Medulla oblongata (tissue), 1 donor: ENCODE measurements around the gene C3orf20.
"Not testable (repeated sequence)": the region's sequence is repeated elsewhere in the genome, so short reads cannot be mapped to it uniquely, and the experiment has no call there.

ENCODE experiments used
- DNase-seq: peaks from one replicate; pipeline ENCODE4 v3.0.0-alpha.2; 2015; ENCODE audit errors: extremely low spot score

Gene C3orf20

DNA sequence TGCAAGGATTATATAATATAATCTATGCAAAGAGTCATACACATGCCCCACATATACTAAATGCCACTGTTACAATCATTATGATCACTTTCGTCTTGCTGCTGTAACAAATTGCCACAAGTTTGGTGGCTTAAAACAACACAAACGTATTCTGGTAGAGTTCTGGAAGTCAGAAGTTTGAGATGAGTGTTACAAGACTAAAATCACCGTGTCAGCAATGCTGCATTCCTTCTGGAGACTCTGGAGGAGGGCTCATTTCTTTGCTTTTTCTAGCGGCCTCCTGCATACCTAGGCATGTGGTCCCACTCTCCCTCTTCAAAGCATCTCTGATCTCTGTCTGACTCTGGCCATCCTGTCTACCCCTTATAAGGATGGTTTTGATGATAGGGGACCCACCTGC, 24.7 kb upstream of the C3orf20 start:
- no peak for DNase-seq

DNA sequence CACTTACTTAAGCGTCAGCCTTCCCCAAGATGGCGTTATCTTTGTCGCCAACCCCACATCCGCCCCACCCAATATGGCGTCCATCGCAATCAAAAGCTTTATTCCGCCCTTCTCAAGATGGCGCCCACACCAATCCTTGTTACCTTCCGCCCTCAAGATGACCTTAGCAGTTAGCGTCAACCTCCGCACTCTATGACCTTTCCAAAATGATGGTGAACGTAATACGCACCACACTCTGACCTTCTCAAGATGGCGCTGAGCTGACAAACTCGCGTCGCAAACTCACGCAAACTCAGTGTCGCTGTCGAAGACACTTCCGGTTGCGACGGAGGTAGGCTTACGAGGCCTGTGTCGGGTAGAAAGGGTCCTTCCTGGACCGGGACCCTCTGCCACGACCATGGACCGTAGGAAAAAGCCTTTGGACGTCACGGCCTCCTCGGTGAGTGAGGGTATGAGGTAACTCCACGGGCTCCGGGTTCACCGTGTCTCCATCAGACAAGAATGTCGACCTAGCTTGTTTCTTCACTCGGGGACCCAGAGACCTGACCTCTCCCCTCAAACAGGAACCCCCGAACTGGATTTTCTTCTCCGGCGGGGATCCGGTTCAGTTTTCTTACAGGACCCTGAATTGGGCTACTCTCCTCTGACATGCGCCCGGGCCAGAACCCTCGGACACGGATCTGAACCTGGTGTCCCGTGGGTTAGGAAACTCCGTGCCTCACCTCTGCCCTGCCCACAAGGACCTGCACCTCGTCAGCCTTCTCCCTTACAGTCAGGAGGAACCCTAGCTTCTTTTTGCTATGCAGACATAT, 23.3 kb upstream of the C3orf20 start, which contains the start of gene CCDC174:
Gene CCDC174, plus strand, starts transcription at position 323 of the 812 bp plus-strand sequence. Its CDS starts 75 bp downstream, at position 398.
- peak; percentile 100 for DNase-seq

DNA sequence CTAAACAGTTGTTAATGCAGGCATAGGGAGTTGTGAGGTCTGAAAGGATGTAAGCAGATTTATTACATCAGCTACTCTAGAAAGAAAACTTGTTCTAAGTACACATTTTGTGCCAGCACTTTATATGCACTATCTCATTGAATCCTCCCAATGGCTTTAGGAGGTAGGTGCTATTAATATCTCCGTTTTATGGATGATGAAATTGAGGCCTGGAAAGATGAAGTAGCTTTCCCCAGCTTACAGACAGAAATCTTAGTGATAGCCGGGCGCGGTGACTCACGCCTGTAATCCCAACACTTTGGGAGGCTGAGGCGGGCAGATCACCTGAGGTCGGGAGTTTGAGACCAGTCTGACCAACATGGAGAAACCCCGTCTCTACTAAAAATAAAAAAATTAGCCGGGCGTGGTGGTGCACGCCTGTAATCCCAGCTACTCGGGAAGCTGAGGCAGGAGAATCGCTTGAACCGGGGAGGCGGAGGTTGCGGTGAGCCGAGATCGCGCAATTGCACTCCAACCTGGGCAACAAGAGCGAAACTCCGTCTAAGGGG, 22.5 kb upstream of the C3orf20 start:
- not testable (repeated sequence) for DNase-seq

DNA sequence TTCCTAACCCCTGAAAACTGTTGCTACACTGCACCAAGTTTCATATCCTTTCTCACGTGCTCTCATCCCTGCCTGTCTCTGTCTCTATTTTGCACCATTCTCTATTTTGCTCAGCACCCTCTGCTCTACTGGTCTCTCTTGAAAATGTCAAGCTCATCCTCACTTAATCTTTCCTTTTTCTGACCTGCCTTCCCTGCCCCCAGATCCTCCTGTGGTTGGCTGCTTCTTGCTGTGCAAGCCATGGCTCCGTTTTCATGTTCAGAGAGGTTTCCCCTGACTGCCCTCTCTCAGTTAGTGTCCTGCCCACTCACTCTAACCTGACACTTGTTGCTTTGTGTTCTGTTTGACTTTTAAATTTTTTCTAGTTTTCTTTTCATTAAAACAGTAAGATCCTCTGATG, 17.4 kb upstream of the C3orf20 start:
- no peak for DNase-seq

DNA sequence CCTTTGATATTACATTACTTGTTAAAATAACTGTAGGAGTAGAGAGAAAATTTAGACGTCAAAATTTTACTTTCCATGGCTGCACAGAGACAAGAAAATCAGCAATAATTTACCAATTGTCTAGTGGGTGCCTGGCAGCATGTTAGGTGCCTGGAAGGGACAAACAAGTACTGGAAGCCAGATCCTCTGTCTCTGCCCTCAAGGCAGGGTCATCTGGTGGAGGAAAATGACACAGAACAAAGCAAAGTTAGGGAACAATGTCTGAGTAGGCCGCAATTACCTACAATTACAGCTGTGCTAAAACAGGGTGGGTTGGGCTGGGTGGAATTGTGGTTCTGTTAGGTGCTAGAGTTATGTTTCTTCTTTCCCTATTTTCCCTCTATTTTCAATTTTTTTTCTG, 16.0 kb upstream of the C3orf20 start:
- no peak for DNase-seq

DNA sequence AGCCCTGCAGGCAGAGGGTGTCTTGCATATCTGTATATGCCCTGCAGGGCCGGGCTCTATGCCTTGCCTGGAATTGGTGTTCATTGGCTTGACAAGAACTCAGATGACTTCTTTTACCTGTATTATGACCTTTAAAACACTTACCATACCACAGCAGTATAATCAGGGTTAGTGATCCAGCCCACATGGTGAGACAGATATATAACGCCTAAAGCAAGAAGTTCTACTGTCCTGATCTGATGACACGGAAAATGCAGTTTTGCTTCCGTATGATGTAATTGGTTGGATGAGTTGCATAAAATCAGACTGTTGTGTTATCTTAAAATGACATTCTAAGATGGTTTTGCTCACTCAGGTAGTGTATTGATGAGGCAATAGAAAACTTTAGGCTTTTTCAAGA, 14.0 kb upstream of the C3orf20 start:
- DNase-seq: no peak

DNA sequence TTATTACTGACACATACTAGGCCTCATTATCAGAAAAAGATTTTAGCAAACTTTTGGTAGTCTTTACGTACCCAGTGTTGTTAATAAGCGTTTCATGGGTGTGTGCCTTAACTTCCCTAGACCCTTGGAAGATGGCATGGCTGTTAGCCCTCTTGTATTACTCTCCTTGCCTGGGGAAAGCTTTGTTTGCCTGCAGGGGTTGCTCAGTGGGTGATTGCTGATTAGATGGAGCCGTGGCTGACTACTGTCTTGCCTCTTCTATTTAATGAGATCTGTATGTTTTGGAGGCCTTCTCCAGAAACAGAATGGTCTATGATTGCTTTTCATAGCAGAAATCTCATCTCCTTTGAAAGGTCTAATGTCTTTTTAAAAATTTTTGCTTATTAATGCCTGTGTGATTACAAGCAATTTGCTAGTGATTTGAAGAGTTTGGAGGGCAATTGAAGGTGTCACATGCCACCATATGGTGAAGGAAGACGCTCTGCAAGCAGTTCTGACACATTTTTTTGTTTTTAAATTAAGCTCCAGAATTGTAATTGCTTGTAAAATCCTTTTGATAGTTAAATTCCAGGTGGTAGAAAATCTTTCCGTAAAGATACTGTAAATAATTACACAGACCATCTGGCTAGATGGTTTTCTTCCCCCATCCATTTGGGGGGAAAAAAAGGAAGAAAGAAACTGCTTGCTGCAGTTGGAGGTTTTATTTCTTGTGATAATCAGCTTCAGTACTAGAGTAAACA, 11.4 kb upstream of the C3orf20 start:
- DNase-seq: no peak

DNA sequence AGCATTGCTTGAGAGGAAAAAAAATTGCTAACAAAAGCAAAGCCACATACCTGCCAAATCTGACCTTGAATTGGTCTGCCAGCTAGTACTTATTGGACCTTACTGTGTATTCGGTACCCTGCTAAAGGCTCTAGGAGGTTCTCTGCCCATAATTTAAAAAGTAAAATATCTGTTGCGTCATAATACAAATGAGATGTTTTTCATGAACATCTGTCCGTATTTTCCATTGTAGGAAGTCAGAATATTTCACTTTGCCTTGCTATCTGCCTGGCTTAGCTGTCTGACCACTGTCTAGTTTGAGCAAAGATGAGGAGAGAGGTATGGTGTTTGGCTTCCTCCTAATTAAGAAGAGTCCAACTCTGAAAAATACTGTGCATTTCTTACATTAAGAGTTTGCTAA, 10.8 kb upstream of the C3orf20 start:
- DNase-seq: no peak

DNA sequence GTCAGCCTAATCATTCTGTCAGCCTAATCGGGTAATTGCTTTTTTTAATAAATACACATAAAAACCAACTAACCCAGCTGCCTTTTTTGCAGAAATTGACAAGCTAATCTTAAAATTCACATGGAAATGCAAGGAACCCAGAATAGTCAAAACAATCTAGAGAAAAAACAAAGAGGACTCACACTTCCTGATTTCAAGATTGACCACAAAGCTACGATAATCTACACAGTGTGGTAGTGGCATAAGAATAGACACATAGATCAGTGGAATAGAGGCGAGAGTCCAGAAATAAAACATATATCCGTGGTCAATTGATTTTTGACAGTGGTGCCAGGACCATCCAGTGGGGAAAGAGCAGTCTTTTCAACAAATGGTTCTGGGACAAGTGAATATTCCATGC, 2.4 kb upstream of the C3orf20 start:
- no peak for DNase-seq

DNA sequence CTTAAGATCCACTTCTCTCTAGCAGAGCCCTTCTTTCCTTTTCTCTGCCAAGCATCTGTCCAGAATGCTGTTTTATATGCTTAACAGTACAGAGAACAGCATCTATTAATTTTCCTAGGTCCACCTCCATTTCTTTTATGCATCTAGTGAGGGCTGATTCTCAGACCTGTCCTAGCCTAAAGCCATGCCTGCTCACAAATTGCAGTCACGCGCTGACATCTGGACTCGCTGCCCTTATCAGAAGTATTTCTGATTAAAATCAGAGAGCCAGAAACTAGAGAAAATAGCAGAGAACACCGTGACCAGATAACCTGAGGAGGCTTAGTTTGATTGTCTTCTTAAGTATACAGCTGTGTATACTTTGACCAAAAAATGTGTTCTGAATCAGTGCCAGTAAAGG, 1.9 kb downstream of the C3orf20 start:
- no peak for DNase-seq

DNA sequence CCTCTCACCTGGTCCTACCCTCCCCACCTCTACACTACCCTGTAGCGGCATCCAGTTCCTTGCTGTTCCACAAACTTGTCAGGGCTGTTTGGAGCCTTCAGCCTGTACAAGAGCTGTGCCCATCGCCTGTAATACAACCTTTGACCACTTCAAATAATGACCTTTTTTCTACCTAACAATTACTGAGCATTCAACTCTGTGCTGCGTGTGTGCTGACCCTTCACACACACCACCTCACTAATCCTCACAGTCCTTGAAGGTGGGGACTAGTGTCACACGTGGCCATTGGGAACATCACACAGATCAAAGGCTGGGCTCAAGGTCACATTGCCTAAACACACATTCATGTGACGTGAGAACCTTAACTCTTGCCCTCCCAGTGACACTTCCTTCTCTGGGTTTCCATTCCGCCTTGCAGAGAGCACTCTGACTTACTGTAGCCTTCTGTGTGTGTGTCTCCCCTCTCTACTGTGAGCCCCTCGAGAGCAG, 3.1 kb downstream of the C3orf20 start:
- no peak for DNase-seq

DNA sequence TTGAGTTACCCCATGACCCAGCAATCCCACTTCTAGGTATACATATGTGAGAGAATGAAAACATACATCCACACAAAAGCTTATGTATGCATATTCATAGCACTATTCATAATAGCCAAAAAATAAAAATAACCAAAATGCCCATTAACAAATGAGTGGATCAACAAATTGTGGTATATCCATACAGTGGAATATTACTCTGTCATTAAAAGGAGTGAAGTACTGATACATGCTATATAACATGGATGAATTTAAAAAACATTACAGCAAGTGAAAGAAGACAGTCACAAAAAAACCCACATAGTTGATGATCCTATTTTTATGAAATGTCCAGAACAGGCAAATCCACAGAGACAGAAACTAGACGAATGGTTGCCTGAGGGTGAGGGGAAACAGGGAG, 5.2 kb downstream of the C3orf20 start:
- no peak for DNase-seq

DNA sequence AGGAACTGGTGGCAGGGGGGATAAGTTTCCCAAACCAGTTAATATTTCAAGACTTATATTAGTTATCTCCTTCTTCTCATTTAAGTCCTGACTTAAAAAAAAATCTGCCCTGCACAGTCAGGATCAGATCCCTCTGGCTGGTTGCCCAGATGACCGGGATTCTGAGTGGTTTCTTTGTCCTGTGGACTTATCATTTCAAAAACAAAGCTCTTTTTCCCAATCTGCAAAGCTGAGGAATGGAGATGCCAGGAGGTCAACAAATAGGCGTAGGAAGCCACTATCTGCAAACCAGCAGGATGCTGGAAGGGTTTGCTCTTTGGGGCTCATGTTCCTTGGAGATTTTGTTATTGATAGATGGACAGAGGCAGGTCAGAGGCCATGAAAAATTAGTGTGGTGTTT, 5.8 kb downstream of the C3orf20 start:
- peak; percentile 4 for DNase-seq

DNA sequence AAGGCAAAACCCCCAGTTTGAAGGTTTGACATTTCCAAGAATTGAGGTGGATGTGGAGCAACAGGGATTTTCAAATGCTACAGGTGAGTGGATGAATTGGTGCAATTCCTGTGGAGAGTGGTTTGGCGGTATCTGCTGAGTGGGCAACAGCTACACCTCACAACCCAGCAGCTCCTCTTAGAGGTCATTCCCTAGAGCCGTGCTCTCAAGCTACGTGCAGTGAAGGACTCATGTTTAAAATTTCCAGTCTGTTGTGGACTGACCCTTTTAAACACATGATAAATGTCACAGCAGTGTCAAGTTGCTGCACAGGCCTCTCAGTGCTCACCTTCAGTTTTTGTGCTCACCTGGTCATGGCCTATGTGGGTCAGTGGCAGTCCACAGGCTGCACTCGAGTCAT, 9.5 kb downstream of the C3orf20 start:
- DNase-seq: no peak

DNA sequence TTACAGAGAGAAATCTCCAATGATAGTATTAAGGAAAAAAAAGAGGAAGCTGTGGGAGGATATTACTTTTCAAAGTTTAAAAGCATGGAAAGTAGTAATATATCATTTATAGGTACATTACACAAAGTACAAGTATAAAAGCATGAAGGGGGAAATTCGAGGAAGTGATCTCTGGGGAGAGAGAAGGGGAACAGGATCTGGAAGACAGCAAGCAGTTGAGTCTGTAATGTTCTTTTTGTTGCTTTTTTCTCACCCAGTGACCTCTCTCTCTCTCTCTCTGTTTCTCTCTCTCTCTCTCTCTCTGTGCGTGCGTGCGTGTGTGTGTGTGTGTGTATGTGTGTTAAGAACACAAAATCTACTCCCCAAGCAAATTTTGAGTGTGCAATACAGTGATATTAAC, 10.2 kb downstream of the C3orf20 start:
- DNase-seq: no peak

DNA sequence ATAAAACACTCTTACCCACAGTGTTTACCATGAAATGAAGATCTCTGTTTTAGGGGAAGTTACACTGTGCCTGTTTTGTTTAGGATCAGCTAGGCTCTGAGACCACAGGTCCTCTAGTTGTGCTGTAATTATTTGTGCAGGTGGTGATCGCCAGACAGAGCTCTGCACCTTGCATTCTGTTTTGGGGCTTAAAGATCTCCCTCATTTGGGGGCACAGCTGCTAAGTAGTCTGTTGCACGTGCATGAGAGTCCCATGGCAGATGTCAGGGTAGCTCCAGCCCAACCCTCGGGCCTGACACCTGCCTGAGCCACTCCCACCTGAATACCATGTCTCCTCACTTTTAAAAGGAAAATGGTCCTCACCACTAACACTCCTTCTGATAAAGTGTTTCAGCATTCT, 12.4 kb downstream of the C3orf20 start:
- DNase-seq: no peak

DNA sequence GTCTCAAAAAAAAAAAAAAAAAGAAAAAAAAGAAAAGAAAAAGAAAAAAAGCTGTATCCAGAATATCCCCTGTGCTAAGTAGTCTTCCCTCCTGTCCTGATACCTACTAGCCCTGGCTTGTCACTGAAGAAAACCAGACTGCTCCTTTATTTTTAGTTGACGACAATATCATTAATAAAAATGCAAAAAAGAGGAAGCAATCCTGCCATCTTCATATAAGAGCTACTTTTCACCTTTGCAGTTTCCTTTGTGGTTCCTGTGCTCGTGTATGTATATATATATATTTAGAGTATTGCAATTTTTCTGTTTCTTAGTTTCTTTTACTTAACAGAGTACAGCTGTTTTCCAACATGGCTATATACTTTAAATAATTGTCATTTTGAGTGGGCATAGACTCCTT, 13.6 kb downstream of the C3orf20 start:
- no peak for DNase-seq

DNA sequence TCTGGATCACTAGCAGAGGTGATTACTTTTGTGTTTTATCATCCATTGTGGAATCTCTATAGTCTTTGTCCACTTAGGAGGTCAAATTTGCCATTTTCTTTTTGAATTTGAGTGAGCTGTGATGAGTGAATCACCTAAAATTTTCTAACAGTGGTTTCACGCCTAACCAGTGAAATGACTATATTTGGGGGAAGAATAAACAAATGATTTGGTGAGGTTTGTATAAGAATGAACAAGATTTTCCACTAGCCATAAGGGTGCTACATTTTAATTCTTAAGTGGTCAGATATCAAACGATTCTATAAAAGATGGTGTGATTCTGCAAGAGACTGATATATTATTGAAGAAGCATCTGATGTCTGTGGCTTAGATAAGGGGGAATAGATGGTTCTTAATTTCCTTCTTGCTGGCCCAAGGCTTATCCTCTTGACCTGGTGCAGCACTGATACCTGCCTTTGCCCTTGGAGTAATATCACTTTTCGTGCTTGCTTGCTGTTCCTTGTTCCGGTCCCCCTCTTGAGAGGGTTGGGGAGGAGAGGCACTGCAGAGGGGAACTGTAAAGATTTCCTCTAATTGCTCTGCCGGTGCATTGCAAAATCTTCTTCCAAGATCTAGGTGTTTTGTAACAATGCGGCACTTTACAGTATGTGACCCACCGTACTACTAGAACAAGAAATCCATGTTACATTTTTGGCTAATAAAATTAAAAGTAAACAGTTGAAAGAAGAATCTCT, 14.5 kb downstream of the C3orf20 start:
- DNase-seq: no peak

DNA sequence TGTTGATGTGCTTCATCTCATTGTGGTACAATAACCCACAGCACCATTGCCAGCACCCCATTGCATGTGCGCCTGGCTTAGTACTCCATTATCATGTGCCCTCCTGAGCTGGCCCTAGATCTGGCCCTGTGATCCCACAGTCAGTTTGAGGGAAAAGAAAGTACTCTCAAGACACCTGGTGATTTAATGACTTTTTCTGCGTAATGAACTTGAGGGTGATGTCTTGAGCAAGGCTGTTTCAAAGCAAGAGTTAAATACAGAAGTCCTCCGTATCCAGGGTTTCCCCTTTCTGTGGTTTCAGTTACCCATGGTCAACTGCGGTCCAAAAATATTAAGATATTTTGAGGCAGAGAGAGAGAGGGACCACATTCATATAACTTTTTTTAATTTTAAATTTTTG, 16.3 kb downstream of the C3orf20 start:
- no peak for DNase-seq

DNA sequence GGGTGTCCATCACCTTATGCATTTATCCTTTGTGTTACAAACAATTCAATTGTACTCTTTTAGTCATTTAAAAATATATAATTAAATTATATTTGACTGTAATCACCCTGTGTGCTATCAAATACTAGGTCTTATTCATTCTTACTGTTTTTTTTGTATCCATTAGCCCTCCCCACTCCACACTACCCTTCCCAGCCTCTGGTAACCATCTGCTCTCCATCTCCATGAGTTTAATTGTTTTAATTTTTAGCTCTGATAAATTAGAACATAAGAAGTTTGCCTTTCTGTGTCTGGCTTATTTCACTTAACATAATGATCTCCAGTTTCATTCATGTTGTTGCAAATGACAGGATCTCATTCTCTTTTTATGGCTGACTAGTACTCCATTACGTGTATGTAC, 16.8 kb downstream of the C3orf20 start:
- DNase-seq: no peak

DNA sequence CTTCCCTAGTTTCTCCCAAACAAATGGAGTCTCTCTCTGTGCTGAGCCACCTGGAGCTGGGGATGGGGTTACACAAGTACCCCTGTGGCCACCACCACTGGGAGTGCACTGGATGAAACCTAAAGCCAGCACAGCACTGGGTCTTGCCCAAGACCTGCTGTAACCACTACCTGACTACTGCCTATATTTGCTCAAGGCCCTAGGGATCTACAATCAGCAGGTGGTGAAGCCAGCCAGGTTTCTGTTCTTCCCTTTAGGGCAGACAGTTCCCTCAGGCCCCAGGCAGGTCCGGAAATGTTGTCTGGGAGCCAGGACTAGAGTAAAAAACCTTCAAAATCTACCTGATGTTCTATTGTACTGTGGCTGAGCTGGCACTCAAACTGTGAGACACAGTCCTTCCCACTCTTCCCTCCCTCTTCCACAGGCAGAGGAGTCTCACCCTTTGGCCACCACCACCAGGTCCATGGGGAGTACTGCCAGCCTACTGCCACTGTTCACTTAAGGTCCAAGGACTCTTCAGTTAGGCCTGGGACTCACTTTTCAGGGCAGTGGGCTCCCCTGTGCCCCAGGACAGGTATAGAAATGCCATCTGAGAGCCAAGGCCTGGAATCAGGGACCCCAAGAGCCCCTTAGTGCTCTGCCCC, 23.8 kb downstream of the C3orf20 start:
- no peak for DNase-seq

DNA sequence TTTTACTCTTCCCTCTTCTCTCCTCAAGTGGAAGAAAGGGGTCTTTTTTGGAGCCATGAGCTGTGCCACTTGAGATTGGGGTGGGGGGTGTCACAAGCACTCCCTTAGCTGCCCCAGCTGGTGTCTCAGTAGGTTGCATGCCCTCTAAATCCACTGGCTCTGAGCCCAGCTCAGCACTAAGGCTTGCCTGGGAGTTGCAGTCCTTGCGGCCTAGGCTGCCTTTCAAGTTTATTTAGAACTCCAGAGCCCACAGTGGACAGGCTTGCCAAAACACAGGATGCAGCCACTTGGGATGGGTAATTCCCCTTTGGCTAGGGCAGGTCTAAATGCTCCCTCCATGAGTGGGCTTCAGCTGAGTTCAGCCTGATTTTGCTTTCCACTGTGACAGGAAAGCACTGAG, 24.7 kb downstream of the C3orf20 start:
- DNase-seq: no peak
